ENCODE data around the gene CD72. TPM values are rescaled to one million over a fixed set of nuclear protein-coding genes. Genes with fewer than 3 reads are reported as not detected.
A peak's percentile ranks its signal among the peaks of the same experiment; 100 is the strongest.

CD72 gene
- total RNA-seq, 4 donors from 2014 or later, result 1.6 to 15.5 (median 4.9) TPM

- TF ChIP-seq, protein P1, sequence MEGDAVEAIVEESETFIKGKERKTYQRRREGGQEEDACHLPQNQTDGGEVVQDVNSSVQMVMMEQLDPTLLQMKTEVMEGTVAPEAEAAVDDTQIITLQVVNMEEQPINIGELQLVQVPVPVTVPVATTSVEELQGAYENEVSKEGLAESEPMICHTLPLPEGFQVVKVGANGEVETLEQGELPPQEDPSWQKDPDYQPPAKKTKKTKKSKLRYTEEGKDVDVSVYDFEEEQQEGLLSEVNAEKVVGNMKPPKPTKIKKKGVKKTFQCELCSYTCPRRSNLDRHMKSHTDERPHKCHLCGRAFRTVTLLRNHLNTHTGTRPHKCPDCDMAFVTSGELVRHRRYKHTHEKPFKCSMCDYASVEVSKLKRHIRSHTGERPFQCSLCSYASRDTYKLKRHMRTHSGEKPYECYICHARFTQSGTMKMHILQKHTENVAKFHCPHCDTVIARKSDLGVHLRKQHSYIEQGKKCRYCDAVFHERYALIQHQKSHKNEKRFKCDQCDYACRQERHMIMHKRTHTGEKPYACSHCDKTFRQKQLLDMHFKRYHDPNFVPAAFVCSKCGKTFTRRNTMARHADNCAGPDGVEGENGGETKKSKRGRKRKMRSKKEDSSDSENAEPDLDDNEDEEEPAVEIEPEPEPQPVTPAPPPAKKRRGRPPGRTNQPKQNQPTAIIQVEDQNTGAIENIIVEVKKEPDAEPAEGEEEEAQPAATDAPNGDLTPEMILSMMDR (IDR thresholded peaks at IDR 0.05), result no peak
- ATAC-seq (ENCODE audit: low FRiP score) (no peak), DNase-seq (ENCODE audit: low spot score) (no peak)
Measured at GRCh38 chr9:35662437-35662836, 44.2 kb upstream of the CD72 start.

GRCh38 chr9:35661756-35662350 is 43.6 kb upstream of the CD72 start:
- ATAC-seq (ENCODE audit: low FRiP score), result no peak
- TF ChIP-seq, protein P1 (IDR thresholded peaks at IDR 0.05), result no peak

DNA sequence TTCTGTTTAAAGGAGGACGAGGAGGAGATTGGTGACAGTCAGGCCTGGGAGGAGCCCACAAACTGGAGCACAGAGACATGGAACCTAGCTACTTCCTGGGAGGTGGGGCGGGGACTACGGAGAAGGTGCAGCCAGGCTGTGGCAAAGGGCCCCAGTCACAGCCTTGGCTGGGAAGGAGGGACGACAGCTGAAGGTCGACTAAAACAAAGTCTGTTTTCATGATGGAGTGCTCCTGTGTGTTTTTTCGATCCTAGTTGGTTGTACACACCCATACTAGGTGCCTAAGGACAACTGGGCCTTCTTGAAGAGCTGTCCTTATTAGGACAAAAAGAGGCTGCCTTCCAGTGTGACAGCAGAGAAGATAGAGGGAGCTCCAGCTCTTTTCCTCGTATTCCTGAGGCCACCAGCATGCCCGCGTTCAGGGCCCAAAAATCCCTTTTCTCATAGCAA is 42.8 kb upstream of the CD72 start:
- ATAC-seq (ENCODE audit: low FRiP score) (no peak), DNase-seq (ENCODE audit: low spot score) (no peak)
- TF ChIP-seq, protein P1 (IDR thresholded peaks at IDR 0.05), result no peak

More at GRCh38 chr9:35661756-35662350, 43.6 kb upstream of the CD72 start:
- no peak for DNase-seq (ENCODE audit: low spot score)

DNA sequence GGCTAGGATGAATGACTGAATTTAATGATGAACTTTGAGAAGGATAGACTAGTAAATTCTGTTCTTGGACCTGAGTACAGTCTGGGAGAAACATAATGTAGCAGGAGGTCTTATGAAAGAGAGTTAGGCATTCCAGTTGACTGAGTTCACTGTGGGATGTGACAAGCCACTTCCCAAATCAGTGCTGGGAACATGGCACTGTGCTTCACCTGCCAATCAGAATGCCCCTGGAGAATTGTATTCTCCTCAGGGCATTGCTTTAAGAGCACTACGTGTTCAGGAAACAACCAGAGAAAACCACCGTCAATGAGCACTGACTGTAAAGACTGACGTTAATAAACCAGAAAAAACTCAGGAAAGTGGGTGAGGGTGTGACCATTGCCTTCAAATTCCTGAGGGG is 41.1 kb upstream of the CD72 start:
- no peak for DNase-seq (ENCODE audit: low spot score)
- no peak for ATAC-seq (ENCODE audit: low FRiP score)
- TF ChIP-seq, protein P1 (IDR thresholded peaks at IDR 0.05), result no peak

DNA sequence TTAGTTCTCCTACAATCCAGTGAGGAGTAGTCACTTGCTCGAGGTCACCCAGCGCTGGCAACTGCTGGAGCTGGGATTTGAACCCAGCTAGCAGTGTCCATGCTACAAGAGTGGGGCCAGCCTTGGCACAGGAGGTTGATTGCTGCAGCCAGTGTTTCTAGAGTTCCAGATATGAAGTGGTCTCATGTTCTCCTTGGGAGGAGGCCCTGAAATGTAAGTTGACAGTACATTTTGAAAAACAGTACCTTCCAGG is 40.7 kb upstream of the CD72 start:
- TF ChIP-seq, protein P1 (IDR thresholded peaks at IDR 0.05), result no peak
- no peak for ATAC-seq (ENCODE audit: low FRiP score)

GRCh38 chr9:35658137-35658967 is 40.1 kb upstream of the CD72 start, which contains the start of gene CCDC107:
Gene CCDC107 (plus strand): TSS chr9:35658292. CDS start chr9:35658380, 88 bp downstream.
- TF ChIP-seq, protein P1 (IDR thresholded peaks at IDR 0.05), result no peak
- ATAC-seq (ENCODE audit: low FRiP score) (peak; percentile 92), DNase-seq (ENCODE audit: low spot score) (no peak)

More for the DNA sequence above, 40.7 kb upstream of the CD72 start:
- DNase-seq (ENCODE audit: low spot score), result no peak
